Uterus (tissue), 2 donors: ENCODE data around the gene TMEM233.

ENCODE experiments used
- POLR2A ChIP-seq, 2 donors: fragments of 450-650 bp; IDR thresholded peaks; one replicate each; pipeline ENCODE4 v1.6.1; 2016; ENCODE audit warnings: antibody characterized with exemption in 2 of 2, mild to moderate bottlenecking in 1 of 2, moderate library complexity in 1 of 2
- TF ChIP-seq, protein P1 (sequence below), 4 experiments: fragments of 200-600 bp in 2 of 4; fragments of 450-650 bp in 2 of 4; sonication (generic) in 2 of 4; IDR thresholded peaks; one replicate each; pipeline ENCODE4 v1.5.1; 2016 to 2019; ENCODE audit warnings: antibody characterized with exemption in 4 of 4, mild to moderate bottlenecking in 2 of 4, moderate library complexity in 1 of 4

DNA sequence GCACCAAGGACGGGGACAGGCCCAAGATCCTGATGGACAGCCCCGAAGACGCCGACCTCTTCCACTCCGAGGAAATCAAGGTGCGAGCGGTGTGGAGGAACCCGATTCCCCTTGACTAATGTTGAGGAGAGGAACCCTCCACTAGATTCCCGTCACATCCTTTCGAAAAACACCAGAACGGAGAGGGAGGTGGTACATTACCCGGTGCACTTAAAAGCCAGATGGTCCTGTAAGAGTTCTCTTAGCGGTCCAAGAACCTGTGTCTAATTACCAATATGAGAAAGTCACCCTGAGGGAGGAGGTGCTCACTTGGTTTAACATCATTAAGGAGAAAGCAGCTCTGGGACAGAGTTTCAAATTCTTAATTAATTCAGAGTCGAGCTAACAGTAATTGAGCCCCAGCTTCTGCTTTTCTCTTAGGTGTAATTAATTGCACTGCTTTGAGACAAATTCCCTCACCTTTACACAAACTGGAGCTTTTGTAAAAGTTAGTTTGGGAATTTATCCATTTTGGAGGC lies 74.8 kb downstream of the TMEM233 start:
- TF ChIP-seq, protein P1, sequence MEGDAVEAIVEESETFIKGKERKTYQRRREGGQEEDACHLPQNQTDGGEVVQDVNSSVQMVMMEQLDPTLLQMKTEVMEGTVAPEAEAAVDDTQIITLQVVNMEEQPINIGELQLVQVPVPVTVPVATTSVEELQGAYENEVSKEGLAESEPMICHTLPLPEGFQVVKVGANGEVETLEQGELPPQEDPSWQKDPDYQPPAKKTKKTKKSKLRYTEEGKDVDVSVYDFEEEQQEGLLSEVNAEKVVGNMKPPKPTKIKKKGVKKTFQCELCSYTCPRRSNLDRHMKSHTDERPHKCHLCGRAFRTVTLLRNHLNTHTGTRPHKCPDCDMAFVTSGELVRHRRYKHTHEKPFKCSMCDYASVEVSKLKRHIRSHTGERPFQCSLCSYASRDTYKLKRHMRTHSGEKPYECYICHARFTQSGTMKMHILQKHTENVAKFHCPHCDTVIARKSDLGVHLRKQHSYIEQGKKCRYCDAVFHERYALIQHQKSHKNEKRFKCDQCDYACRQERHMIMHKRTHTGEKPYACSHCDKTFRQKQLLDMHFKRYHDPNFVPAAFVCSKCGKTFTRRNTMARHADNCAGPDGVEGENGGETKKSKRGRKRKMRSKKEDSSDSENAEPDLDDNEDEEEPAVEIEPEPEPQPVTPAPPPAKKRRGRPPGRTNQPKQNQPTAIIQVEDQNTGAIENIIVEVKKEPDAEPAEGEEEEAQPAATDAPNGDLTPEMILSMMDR (IDR thresholded peaks at IDR 0.05): no peak
- no peak for TF ChIP-seq POLR2A (IDR thresholded peaks at IDR 0.05)
